ENCODE data around the gene ARHGEF11.
"Not testable (repeated sequence)": the region's sequence is repeated elsewhere in the genome, so short reads cannot be mapped to it uniquely, and the experiment has no call there.

The ARHGEF11 gene

DNA sequence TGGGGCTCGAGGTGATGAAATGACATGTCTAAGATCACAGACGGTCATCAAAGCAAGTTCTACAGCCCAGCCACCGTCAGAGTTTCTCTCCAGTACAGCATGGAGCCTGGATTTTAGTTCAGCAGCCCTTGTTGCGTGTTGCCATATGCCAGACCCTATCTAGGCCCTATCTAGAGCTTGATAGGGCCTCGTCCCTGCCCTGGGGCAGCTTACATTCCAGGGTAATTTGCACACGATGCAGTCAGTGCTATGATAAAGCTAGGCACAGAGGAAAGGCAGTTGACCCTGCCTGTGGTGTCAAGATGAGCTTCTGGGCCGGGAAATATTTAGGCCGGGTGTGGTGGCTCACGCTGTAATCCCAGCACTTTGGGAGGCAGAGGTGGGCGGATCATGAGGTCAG is 35.2 kb upstream of the ARHGEF11 start:
- TF ChIP-seq, protein P1, sequence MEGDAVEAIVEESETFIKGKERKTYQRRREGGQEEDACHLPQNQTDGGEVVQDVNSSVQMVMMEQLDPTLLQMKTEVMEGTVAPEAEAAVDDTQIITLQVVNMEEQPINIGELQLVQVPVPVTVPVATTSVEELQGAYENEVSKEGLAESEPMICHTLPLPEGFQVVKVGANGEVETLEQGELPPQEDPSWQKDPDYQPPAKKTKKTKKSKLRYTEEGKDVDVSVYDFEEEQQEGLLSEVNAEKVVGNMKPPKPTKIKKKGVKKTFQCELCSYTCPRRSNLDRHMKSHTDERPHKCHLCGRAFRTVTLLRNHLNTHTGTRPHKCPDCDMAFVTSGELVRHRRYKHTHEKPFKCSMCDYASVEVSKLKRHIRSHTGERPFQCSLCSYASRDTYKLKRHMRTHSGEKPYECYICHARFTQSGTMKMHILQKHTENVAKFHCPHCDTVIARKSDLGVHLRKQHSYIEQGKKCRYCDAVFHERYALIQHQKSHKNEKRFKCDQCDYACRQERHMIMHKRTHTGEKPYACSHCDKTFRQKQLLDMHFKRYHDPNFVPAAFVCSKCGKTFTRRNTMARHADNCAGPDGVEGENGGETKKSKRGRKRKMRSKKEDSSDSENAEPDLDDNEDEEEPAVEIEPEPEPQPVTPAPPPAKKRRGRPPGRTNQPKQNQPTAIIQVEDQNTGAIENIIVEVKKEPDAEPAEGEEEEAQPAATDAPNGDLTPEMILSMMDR (IDR thresholded peaks at IDR 0.05; ENCODE audit: extremely low read depth, missing control alignments): no peak
- DNase-seq (ENCODE audit: low spot score): no peak

DNA sequence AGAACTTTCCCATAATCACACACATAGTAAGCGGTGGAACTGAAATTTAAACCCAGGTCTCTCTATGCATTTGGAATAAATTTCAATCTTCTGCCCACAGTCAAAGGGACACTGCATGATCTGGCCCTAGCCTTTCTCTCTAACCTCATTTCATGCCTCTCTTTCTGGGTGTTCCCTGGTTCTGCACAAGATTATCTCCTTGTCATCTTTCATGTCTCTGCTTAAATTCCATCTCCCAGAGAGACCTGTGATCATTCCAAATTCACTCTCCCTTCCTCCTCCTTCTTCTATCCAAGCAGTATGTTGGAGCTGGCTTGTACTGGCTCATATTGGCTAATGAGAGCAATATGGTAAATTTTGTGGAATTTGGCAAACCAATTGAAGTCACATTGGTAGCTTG is 31.9 kb upstream of the ARHGEF11 start:
- no peak for DNase-seq (ENCODE audit: low spot score)
- TF ChIP-seq, protein P1 (IDR thresholded peaks at IDR 0.05; ENCODE audit: extremely low read depth, missing control alignments): no peak

DNA sequence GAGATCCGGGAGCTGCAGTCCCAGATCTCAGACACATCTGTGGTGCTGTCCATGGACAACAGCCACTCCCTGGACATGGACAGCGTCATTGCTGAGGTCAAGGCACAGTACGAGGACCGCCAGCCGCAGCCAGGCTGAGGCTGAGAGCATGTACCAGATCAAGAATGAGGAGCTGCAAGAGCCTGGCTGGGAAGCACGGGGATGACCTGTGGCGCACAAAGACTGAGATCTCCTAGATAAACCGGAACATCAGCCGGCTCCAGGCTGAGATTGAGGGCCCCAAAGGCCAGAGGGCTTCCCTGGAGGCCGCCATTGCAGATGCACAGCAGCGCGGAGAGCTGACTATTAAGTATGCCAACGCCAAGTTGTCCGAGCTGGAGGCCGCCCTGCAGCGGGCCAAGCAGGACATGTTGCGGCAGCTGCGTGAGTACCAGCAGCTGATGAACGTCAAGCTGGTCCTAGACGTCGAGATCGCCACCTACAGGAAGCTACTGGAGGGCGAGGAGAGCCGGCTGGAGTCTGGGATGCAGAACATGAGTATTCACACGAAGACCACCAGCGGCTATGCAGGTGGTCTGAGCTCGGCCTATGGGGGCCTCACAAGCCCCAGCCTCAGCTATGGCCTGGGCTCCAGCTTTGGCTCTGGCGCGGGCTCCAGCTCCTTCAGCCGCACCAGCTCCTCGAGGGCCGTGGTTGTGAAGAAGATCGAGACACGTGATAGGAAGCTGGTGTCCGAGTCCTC is 28.6 kb upstream of the ARHGEF11 start:
- no peak for DNase-seq (ENCODE audit: low spot score)
- TF ChIP-seq, protein P1 (IDR thresholded peaks at IDR 0.05; ENCODE audit: extremely low read depth, missing control alignments): peak; percentile 62

DNA sequence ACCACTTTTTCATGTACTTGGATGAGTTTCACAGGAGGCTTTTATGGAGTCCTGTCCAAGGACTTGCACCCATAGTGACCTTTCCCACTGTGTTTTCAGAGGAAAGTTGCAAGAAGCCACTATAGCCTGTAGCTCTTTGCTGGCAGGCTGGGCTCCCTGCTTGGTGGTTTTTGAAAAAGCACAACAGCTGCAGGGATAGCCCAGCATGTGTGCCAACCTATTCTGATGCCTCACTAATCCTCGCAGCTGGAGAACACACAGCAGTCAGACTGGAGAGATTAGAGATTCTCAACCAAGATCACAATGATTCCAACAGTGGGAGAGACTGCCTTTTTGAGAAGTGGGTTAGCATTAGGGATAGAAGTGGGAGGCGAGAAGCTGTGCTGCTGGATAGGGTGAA is 24.1 kb upstream of the ARHGEF11 start:
- TF ChIP-seq, protein P1 (IDR thresholded peaks at IDR 0.05; ENCODE audit: extremely low read depth, missing control alignments): no peak
- no peak for DNase-seq (ENCODE audit: low spot score)

DNA sequence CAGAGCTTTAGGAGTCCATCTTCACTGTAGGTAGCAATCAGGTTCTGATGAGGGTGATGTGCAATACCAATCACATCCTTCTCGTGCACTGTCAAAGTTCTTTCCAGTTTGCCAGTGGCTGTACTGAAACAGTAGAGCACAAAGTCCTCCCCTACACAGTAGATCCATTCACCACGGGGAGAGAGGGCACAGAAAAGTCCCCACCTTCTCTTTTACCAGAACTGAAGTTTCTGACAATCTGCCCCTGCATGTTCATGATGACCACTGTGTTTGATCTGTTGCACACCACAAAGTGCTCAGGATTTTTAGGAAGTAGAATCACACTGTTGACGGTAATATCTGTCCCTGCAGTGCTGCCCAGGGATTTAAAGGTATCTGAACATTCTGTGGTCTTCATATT is 13.7 kb upstream of the ARHGEF11 start:
- not testable (repeated sequence) for DNase-seq (ENCODE audit: low spot score)

DNA sequence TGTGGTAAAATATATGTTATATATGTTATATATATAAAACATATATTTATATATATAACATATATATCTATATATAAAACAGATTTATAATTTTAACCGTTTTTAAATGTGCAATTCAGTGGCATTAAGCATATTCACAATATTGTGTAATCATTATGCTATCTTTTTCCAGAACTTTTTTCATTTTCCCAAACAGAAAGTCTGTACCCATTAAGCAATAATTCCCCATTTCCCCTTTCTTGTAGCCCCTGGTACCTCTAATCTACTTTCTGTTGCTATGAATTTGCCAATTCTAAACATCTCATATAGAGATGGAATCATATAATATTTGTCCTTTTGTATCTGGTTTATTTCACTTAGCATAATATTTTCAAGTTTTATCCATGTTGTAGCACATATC is 10.7 kb upstream of the ARHGEF11 start:
- TF ChIP-seq, protein P1 (IDR thresholded peaks at IDR 0.05; ENCODE audit: extremely low read depth, missing control alignments): no peak
- no peak for DNase-seq (ENCODE audit: low spot score)

DNA sequence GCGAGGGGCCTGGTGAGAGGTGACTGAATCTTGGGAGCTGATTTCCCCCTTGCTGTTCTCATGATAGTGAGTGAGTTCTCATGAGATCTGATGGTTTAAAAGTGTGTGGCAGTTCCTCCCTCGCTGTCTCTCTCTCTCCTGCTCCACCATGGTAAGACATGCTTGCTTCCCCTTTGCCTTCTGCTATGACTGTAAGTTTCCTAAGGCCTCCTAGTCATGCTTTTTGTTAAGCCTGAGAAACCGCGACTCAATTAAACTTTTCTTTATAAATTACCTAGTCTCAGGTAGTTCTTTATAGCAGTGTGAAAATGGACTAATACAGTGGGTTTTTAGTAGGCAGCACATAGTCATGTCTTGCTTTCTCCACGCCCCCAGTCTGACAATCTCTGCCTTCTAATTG is 10.2 kb upstream of the ARHGEF11 start:
- not testable (repeated sequence) for DNase-seq (ENCODE audit: low spot score)

DNA sequence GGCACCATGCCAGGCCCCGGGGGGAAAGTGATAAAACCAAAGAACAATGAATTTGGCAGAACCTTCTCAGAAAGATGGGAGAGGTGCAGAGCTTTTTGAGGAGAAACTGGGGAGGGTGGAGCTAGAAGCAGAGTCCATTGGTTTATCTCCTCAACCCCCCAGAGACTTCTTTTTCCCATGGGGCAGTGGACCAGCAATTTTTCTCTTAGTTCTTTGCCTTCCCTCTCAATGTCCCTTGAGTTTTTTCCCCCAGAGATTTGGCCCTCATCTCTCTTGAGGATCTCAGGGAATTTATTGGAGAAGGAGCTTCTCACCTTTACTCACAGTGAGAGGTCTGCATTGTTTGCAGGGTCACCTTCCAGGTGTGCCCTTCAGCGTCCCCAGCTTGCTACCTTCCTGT is 5.3 kb upstream of the ARHGEF11 start:
- TF ChIP-seq, protein P1 (IDR thresholded peaks at IDR 0.05; ENCODE audit: extremely low read depth, missing control alignments): no peak
- no peak for DNase-seq (ENCODE audit: low spot score)
